Measurements from ENCODE around the gene SIX3. TPM values are rescaled to one million over a fixed set of nuclear protein-coding genes. Genes with fewer than 3 reads are reported as not detected.
A peak's percentile ranks its signal among the peaks of the same experiment; 100 is the strongest.

Gene SIX3
- total RNA-seq, 4 donors from 2014 or later = 0.90 TPM; not detected in 3

- 3 to 6% methylated on average over 6 to 36 of the region's 69 CpGs for WGBS, 2 donors
- Histone ChIP-seq H3K4me1 (peaks cover 0 to 67% (median 38%) of the 10 kb centered on the region in 4 donors), H3K9me3 (no peaks in the 10 kb centered on the region), H3K36me3 (no peaks in the 10 kb centered on the region), H3K4me3 (peak overlapping the region in 3 of 4 donors; percentile 7 to 44 (median 15)), H3K27me3 (peaks cover 0 to 98% of the 10 kb centered on the region in 2 donors), H3K27ac (no peak overlapping the region)
- TF ChIP-seq CTCF (IDR thresholded peaks at IDR 0.05) (no peak), POLR2A (IDR thresholded peaks at IDR 0.05) (no peak), EP300 (IDR thresholded peaks at IDR 0.05) (no peak)
- no peak for DNase-seq (ENCODE audit: low spot score in 2 of 2)
Measured at GRCh38 chr2:44942304-44943030, 965 bp downstream of the SIX3 start.

- Histone ChIP-seq H3K9me3 (no peaks in the 10 kb centered on the region), H3K27ac (no peak overlapping the region), H3K27me3 (peaks cover 0 to 98% of the 10 kb centered on the region in 2 donors), H3K4me3 (peak overlapping the region in 1 of 4 donors; percentile 44), H3K4me1 (peaks cover 0 to 60% (median 31%) of the 10 kb centered on the region in 4 donors), H3K36me3 (no peaks in the 10 kb centered on the region)
- WGBS, 2 donors = 40 to 41% methylated on average over 27 to 35 of the region's 36 CpGs
- DNase-seq (ENCODE audit: low spot score in 2 of 2) = no peak
- TF ChIP-seq CTCF (IDR thresholded peaks at IDR 0.05) = no peak
- TF ChIP-seq EP300 (IDR thresholded peaks at IDR 0.05) = no peak
- no peak for TF ChIP-seq POLR2A (IDR thresholded peaks at IDR 0.05)
Measured at GRCh38 chr2:44943031-44943692, 1.7 kb downstream of the SIX3 start.

- no peak overlapping the region for H3K27ac ChIP-seq
- H3K4me1 ChIP-seq = peaks cover 0 to 55% (median 26%) of the 10 kb centered on the region in 4 donors
- no peaks in the 10 kb centered on the region for H3K9me3 ChIP-seq
- peaks cover 0 to 98% of the 10 kb centered on the region in 2 donors for H3K27me3 ChIP-seq
- 41 to 43% methylated on average over 10 of the region's 10 CpGs for WGBS, 2 donors
- DNase-seq (ENCODE audit: low spot score in 2 of 2) = no peak
- no peak overlapping the region for H3K4me3 ChIP-seq
- H3K36me3 ChIP-seq = no peaks in the 10 kb centered on the region
- TF ChIP-seq POLR2A (IDR thresholded peaks at IDR 0.05) = no peak
- no peak for TF ChIP-seq CTCF (IDR thresholded peaks at IDR 0.05)
- TF ChIP-seq EP300 (IDR thresholded peaks at IDR 0.05) = no peak
Measured at GRCh38 chr2:44943693-44944101, 2.2 kb downstream of the SIX3 start.

- TF ChIP-seq POLR2A (IDR thresholded peaks at IDR 0.05) (no peak), CTCF (IDR thresholded peaks at IDR 0.05) (no peak)
- Histone ChIP-seq H3K36me3 (no peaks in the 10 kb centered on the region), H3K4me1 (peaks cover 0 to 52% (median 20%) of the 10 kb centered on the region in 4 donors), H3K4me3 (peak overlapping the region in 1 of 4 donors; percentile 17), H3K27me3 (peaks cover 0 to 98% of the 10 kb centered on the region in 2 donors), H3K27ac (no peak overlapping the region), H3K9me3 (no peaks in the 10 kb centered on the region)
- DNase-seq (ENCODE audit: low spot score in 2 of 2) = no peak
- WGBS, 2 donors = 8 to 9% methylated on average over 28 to 50 of the region's 62 CpGs
Measured at GRCh38 chr2:44944102-44944951, 2.8 kb downstream of the SIX3 start.
